Mesenchymal stem cell (in vitro differentiated cells and primary cell): ENCODE results near the gene ARRDC2.

Experiments used
- DNase-seq: peaks from one replicate; pipeline ENCODE4 v3.0.0-alpha.2; 2013
- H2AFZ ChIP-seq: one replicate; pipeline ENCODE4 v1.6.1; 2013; ENCODE audit warnings: low read depth, mild to moderate bottlenecking, control low read depth, inconsistent platforms, low read length, moderate library complexity
- H2AK5ac ChIP-seq: 2 replicates; pipeline ENCODE4 v1.6.1; 2013; ENCODE audit warnings: low read length, moderate library complexity, mild to moderate bottlenecking, inconsistent platforms; ENCODE audit not compliant: severe bottlenecking
- H2BK120ac ChIP-seq: one replicate; pipeline ENCODE4 v1.6.1; 2013; ENCODE audit warnings: low read depth, mild to moderate bottlenecking, inconsistent platforms, low read length, moderate library complexity
- H2BK12ac ChIP-seq, 2 experiments: one replicate each; pipeline ENCODE4 v1.6.1; 2013; ENCODE audit warnings: inconsistent platforms in 2 of 2, low read length in 2 of 2, mild to moderate bottlenecking in 2 of 2, moderate library complexity in 2 of 2, control low read depth in 1 of 2
- H2BK15ac ChIP-seq: one replicate; pipeline ENCODE4 v1.6.1; 2013; ENCODE audit warnings: mild to moderate bottlenecking, low read depth, inconsistent platforms; ENCODE audit not compliant: poor library complexity, severe bottlenecking
- H2BK5ac ChIP-seq: 2 replicates; pipeline ENCODE4 v1.6.1; 2013; ENCODE audit warnings: low read depth, mild to moderate bottlenecking, low read length, control low read depth, inconsistent platforms; ENCODE audit not compliant: poor library complexity, severe bottlenecking
- H3K14ac ChIP-seq, 2 experiments: one replicate each; pipeline ENCODE4 v1.6.1; 2013; ENCODE audit warnings: inconsistent platforms in 2 of 2, low read length in 2 of 2, control low read depth in 1 of 2, mild to moderate bottlenecking in 1 of 2, moderate library complexity in 1 of 2
- H3K18ac ChIP-seq, 2 experiments: one replicate each; pipeline ENCODE4 v1.6.1; 2013; ENCODE audit warnings: inconsistent platforms in 2 of 2, low read length in 2 of 2, control low read depth in 1 of 2, low read depth in 1 of 2, mild to moderate bottlenecking in 1 of 2
- H3K23ac ChIP-seq, 2 experiments: one replicate each; pipeline ENCODE4 v1.6.1; 2013; ENCODE audit warnings: inconsistent platforms in 2 of 2, low read length in 2 of 2, mild to moderate bottlenecking in 2 of 2, moderate library complexity in 2 of 2, control low read depth in 1 of 2
- H3K27ac ChIP-seq: 2 replicates; pipeline ENCODE4 v1.5.1; 2013; ENCODE audit warnings: mild to moderate bottlenecking, moderate library complexity, low read length, control low read depth, inconsistent platforms; ENCODE audit not compliant: poor library complexity, severe bottlenecking
- H3K27me3 ChIP-seq, 2 experiments: 2 replicates each; pipeline versions ENCODE4 v1.6.1 to v1.7.0; 2013; ENCODE audit warnings: low read length in 2 of 2, mild to moderate bottlenecking in 2 of 2, moderate library complexity in 2 of 2, control low read depth in 1 of 2, inconsistent platforms in 1 of 2; ENCODE audit not compliant: control insufficient read depth in 1 of 2, insufficient read depth in 1 of 2
- H3K36me3 ChIP-seq, 2 experiments: 2 replicates each; pipeline versions ENCODE4 v1.6.1 to v1.7.0; 2013; ENCODE audit warnings: low read length in 2 of 2, control low read depth in 1 of 2, inconsistent platforms in 1 of 2, low read depth in 1 of 2, mild to moderate bottlenecking in 1 of 2; ENCODE audit not compliant: insufficient read depth in 2 of 2, control insufficient read depth in 1 of 2
- H3K4ac ChIP-seq, 2 experiments: one replicate each; pipeline ENCODE4 v1.6.1; 2013; ENCODE audit warnings: inconsistent platforms in 2 of 2, low read length in 2 of 2, mild to moderate bottlenecking in 2 of 2, moderate library complexity in 2 of 2, control low read depth in 1 of 2, low read depth in 1 of 2
- H3K4me1 ChIP-seq: 2 replicates; pipeline ENCODE4 v1.6.1; 2013; ENCODE audit warnings: low read depth, low read length, control low read depth; ENCODE audit not compliant: control insufficient read depth, insufficient read depth
- H3K4me2 ChIP-seq: 2 replicates; pipeline ENCODE4 v1.6.1; 2013; ENCODE audit warnings: low read length, mild to moderate bottlenecking, inconsistent platforms; ENCODE audit not compliant: poor library complexity, severe bottlenecking
- H3K4me3 ChIP-seq, 2 experiments: 2 replicates each; pipeline versions ENCODE4 v1.5.1 to v1.7.0; 2013; ENCODE audit warnings: low read length in 2 of 2, mild to moderate bottlenecking in 2 of 2, control low read depth in 1 of 2, low read depth in 1 of 2; ENCODE audit not compliant: insufficient read depth in 1 of 2
- H3K79me1 ChIP-seq: replicated peaks from 2 replicates; pipeline ENCODE4 v1.6.1; 2013; ENCODE audit warnings: mild to moderate bottlenecking, control low read depth, low read length, inconsistent platforms; ENCODE audit not compliant: poor library complexity, severe bottlenecking
- H3K9ac ChIP-seq: 2 replicates; pipeline ENCODE4 v1.7.0; 2013; ENCODE audit warnings: mild to moderate bottlenecking, low read length, moderate library complexity
- H3K9me3 ChIP-seq: 2 replicates; pipeline ENCODE4 v1.7.0; 2013; ENCODE audit warnings: mild to moderate bottlenecking, low read length; ENCODE audit not compliant: control insufficient read depth
- H4K8ac ChIP-seq: one replicate; pipeline ENCODE4 v1.6.1; 2013; ENCODE audit warnings: inconsistent platforms, mild to moderate bottlenecking, low read length, moderate library complexity
- H4K91ac ChIP-seq: one replicate; pipeline ENCODE4 v1.6.1; 2013; ENCODE audit warnings: mild to moderate bottlenecking, low read length, inconsistent platforms
- WGBS: methylation state at CpG from one replicate; pipeline ENCODE4 v1.1.7; 2013; ENCODE audit warnings: mixed read lengths; 5-methylcytosine and 5-hydroxymethylcytosine counted together

ARRDC2 gene

DNA sequence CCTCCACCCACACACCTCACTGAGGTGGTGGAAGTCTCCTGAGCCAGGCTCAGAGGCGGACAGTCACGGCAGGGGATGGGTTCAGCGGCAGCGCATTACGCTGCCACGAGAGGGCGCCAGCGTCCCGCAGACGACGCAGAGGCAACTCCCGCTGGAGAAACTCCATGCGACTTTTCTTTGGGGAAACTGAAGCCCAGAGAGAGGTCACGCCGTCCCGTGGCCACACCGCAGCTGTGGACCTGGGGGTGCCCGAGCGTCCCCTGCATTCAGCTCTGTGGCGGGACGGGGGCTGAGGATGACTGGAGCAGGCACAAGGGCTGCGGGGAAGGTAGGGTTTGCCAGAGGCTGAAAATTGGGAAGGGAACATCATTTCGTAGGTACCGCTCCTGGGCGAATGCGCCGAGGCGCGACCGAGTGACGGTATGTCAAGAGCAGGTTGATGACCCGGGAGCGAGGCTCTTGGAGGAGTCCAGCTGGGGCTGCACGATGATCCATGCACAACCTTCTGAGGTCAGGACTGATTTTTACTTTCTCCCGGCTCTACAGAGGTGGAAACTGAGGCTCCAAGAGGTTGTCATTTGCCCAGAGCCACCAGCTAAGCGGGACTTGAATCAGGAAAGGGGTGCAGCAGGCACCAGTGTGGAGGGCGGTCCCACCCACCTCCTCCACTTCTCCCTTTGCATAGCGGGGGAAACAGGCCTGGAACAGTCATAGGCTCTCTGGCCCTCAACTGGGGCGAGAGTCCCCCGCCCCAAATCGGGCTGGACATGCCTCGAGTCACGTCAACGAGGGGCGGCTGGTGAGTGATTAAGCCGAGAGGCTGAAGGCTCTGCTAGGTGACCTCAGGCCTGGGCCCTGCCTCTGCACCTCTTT, 690 bp upstream of the ARRDC2 start:
- Histone ChIP-seq H2BK12ac (peak overlapping the region; percentile 11 to 45), H3K9ac (peak overlapping the region; percentile 80), H4K8ac (no peak overlapping the region), H2BK15ac (no peak overlapping the region), H3K4me3 (peak overlapping the region; percentile 53 to 79), H3K27ac (no peak overlapping the region), H2BK5ac (no peak overlapping the region), H4K91ac (peak overlapping the region; percentile 37), H3K23ac (peak overlapping the region in 1 of 2 experiments; percentile 84), H3K14ac (no peak overlapping the region), H3K9me3 (no peaks in the 10 kb centered on the region), H2BK120ac (no peak overlapping the region), H3K36me3 (peaks cover 24 to 31% of the 10 kb centered on the region in 2 experiments), H2AK5ac (no peak overlapping the region), H3K79me1 (peaks cover 9% of the 10 kb centered on the region), H3K27me3 (no peaks in the 10 kb centered on the region), H2AFZ (peak overlapping the region; percentile 93), H3K4me2 (peak overlapping the region; percentile 93), H3K4me1 (peaks cover 23% of the 10 kb centered on the region), H3K4ac (peak overlapping the region in 1 of 2 experiments; percentile 60), H3K18ac (peak overlapping the region; percentile 14 to 77)
- DNase-seq = peak; percentile 81
- WGBS = 2% methylated on average over 45 of the region's 46 CpGs

DNA sequence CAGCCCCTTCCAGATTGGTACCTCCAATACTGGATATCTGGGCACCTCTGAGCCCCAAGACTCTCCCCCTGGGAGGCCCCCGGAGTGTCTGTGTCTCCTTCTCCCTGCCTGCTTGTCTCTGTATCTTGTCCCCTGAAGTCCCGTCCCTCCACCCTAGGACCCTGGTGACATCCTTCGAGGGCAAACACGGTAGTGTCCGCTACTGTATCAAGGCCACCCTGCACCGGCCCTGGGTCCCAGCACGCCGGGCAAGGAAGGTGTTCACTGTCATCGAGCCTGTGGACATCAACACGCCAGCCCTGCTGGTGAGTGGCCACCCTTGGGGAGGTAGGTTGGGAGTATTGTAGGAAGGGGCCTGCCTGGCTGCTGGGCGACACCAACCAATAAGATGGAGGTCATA, 844 bp downstream of the ARRDC2 start:
- Histone ChIP-seq H2AK5ac (no peak overlapping the region), H2AFZ (no peak overlapping the region), H3K4me1 (peaks cover 31% of the 10 kb centered on the region), H3K23ac (no peak overlapping the region), H3K36me3 (peaks cover 29 to 47% of the 10 kb centered on the region in 2 experiments), H4K8ac (no peak overlapping the region), H4K91ac (no peak overlapping the region), H3K27me3 (no peaks in the 10 kb centered on the region), H3K79me1 (peaks cover 6% of the 10 kb centered on the region), H3K4me3 (peak overlapping the region in 1 of 2 experiments; percentile 79), H3K4me2 (no peak overlapping the region), H3K9ac (no peak overlapping the region), H3K14ac (no peak overlapping the region), H2BK120ac (no peak overlapping the region), H3K4ac (no peak overlapping the region), H2BK15ac (no peak overlapping the region), H2BK5ac (no peak overlapping the region), H2BK12ac (no peak overlapping the region), H3K27ac (no peak overlapping the region), H3K9me3 (no peaks in the 10 kb centered on the region), H3K18ac (no peak overlapping the region)
- DNase-seq = no peak
- whole genome bisulfite sequencing = 97% methylated on average over 11 of the region's 11 CpGs

DNA sequence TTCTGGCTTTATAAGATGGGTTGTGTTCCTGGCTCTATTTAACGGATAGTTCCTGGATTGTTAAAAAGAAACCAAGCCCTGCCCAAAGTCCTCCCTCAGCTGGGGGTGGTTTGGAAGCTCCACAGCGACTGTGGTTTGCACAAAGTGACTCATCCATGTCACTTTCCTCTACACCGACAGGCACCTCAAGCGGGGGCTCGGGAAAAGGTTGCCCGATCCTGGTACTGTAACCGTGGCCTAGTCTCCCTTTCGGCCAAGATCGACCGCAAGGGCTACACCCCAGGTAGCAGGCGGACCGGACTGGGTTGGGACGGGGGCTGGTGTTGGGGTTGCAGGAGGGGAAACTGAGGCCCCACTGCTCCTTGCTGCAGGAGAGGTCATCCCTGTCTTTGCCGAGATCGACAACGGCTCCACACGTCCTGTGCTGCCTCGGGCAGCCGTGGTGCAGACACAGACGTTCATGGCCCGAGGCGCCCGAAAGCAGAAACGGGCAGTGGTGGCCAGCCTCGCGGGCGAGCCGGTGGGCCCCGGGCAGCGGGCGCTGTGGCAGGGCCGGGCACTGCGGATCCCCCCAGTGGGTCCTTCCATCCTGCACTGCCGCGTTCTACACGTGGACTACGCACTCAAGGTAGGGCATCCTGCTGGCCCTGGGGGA, 1.6 kb downstream of the ARRDC2 start:
- H2AK5ac ChIP-seq = no peak overlapping the region
- no peak overlapping the region for H4K91ac ChIP-seq
- no peak overlapping the region for H3K9ac ChIP-seq
- H3K4me2 ChIP-seq = no peak overlapping the region
- H2BK5ac ChIP-seq = no peak overlapping the region
- H3K79me1 ChIP-seq = peaks cover 6% of the 10 kb centered on the region
- 92% methylated on average over 37 of the region's 37 CpGs for WGBS
- H3K14ac ChIP-seq = no peak overlapping the region
- no peak overlapping the region for H3K18ac ChIP-seq
- no peak overlapping the region for H3K4me3 ChIP-seq
- DNase-seq = peak; percentile 31
- no peak overlapping the region for H3K23ac ChIP-seq
- H4K8ac ChIP-seq = no peak overlapping the region
- peaks cover 29 to 48% of the 10 kb centered on the region in 2 experiments for H3K36me3 ChIP-seq
- H2BK15ac ChIP-seq = no peak overlapping the region
- no peaks in the 10 kb centered on the region for H3K27me3 ChIP-seq
- no peaks in the 10 kb centered on the region for H3K9me3 ChIP-seq
- no peak overlapping the region for H2BK120ac ChIP-seq
- H3K4me1 ChIP-seq = peaks cover 35% of the 10 kb centered on the region
- no peak overlapping the region for H3K4ac ChIP-seq
- H2AFZ ChIP-seq = no peak overlapping the region
- H3K27ac ChIP-seq = no peak overlapping the region
- H2BK12ac ChIP-seq = no peak overlapping the region

DNA sequence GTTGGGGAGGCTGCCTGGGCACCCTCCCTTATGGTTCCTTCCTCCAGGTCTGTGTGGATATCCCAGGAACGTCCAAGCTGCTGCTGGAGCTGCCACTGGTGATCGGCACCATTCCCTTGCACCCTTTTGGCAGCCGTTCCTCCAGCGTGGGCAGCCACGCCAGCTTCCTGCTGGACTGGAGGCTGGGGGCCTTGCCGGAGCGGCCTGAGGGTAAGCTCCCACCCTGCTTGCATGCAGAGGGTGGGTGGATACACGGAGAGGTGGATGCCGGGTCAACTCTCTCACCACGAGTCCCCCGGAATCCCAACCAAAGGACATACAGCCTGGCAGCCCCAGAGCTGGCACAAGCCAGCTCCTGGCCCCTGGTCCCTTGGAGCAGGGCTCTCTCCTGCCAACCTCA, 2.2 kb downstream of the ARRDC2 start:
- no peak overlapping the region for H3K4ac ChIP-seq
- H4K91ac ChIP-seq = no peak overlapping the region
- H3K79me1 ChIP-seq = peaks cover 6% of the 10 kb centered on the region
- H3K4me1 ChIP-seq = peaks cover 35% of the 10 kb centered on the region
- no peak overlapping the region for H3K18ac ChIP-seq
- 85% methylated on average over 11 of the region's 11 CpGs for WGBS
- no peak overlapping the region for H2BK15ac ChIP-seq
- H2BK12ac ChIP-seq = no peak overlapping the region
- no peak overlapping the region for H2BK120ac ChIP-seq
- H3K4me3 ChIP-seq = no peak overlapping the region
- H4K8ac ChIP-seq = no peak overlapping the region
- H3K9me3 ChIP-seq = no peaks in the 10 kb centered on the region
- no peak overlapping the region for H2BK5ac ChIP-seq
- peaks cover 29 to 48% of the 10 kb centered on the region in 2 experiments for H3K36me3 ChIP-seq
- no peak overlapping the region for H2AK5ac ChIP-seq
- H3K27ac ChIP-seq = no peak overlapping the region
- H3K23ac ChIP-seq = no peak overlapping the region
- DNase-seq = no peak
- H2AFZ ChIP-seq = no peak overlapping the region
- no peaks in the 10 kb centered on the region for H3K27me3 ChIP-seq
- no peak overlapping the region for H3K9ac ChIP-seq
- H3K14ac ChIP-seq = no peak overlapping the region
- no peak overlapping the region for H3K4me2 ChIP-seq
